SU-DHL-6 (cell line): ENCODE results near the gene F12.

ENCODE experiments used
- H2AFZ ChIP-seq: fragments of 200-600 bp; sonication (generic); 2 replicates; pipeline ENCODE4 v1.6.1; 2014; ENCODE audit warnings: low read depth, mild to moderate bottlenecking, moderate library complexity, mixed read lengths, antibody characterized with exemption, low read length; ENCODE audit not compliant: severe bottlenecking
- H3F3A ChIP-seq: fragments of 200-600 bp; shearing (Covaris generic); 2 replicates; pipeline ENCODE4 v1.6.0; 2016; ENCODE audit warnings: antibody characterized with exemption, mild to moderate bottlenecking; ENCODE audit not compliant: insufficient read depth
- H3K27ac ChIP-seq: fragments of 200-600 bp; sonication (generic); 2 replicates; pipeline ENCODE4 v1.5.1; 2016; ENCODE audit warnings: low read depth, mild to moderate bottlenecking, low read length, moderate library complexity, mixed read lengths
- H3K27me3 ChIP-seq: fragments of 200-600 bp; sonication (generic), shearing (Covaris generic); 2 replicates; pipeline ENCODE4 v1.6.0; 2014; ENCODE audit warnings: mild to moderate bottlenecking, low read length
- H3K36me3 ChIP-seq: fragments of 200-600 bp; sonication (generic); 2 replicates; pipeline ENCODE4 v1.6.1; 2014; ENCODE audit warnings: mild to moderate bottlenecking, low read length, mixed read lengths
- H3K4me2 ChIP-seq: fragments of 300-600, 200-600 bp; shearing (Covaris generic), sonication (generic); 2 replicates; pipeline ENCODE4 v1.6.0; 2014; ENCODE audit warnings: low read length, low read depth, mild to moderate bottlenecking; ENCODE audit not compliant: poor library complexity, severe bottlenecking
- H3K4me3 ChIP-seq: fragments of 200-600 bp; sonication (generic); 2 replicates; pipeline ENCODE4 v1.5.1; 2014; ENCODE audit warnings: antibody characterized with exemption, low read length, mild to moderate bottlenecking, mixed read lengths; ENCODE audit not compliant: insufficient read depth, poor library complexity, severe bottlenecking
- H3K79me2 ChIP-seq: fragments of 200-600 bp; sonication (generic); 2 replicates; pipeline ENCODE4 v1.6.1; 2014; ENCODE audit warnings: mild to moderate bottlenecking, low read length, moderate library complexity; ENCODE audit not compliant: insufficient read depth
- H3K9ac ChIP-seq: fragments of 200-600 bp; sonication (generic); 2 replicates; pipeline ENCODE4 v1.7.0; 2014; ENCODE audit warnings: mild to moderate bottlenecking, low read length
- H3K9me2 ChIP-seq: fragments of 200-600 bp; sonication (generic); replicated peaks from 2 replicates; pipeline ENCODE4 v1.6.1; 2014; ENCODE audit warnings: low read length; ENCODE audit not compliant: insufficient read depth
- H3K9me3 ChIP-seq: fragments of 200-600 bp; sonication (generic); 2 replicates; pipeline ENCODE4 v1.6.1; 2014; ENCODE audit warnings: low read length, mixed read lengths; ENCODE audit not compliant: insufficient read depth
- H4K20me1 ChIP-seq: fragments of 200-600 bp; sonication (generic); 2 replicates; pipeline ENCODE4 v1.6.1; 2014; ENCODE audit warnings: low read depth, mild to moderate bottlenecking, antibody characterized with exemption, low read length, moderate library complexity, mixed read lengths
- EZH2phosphoT487 ChIP-seq: fragments of 200-600 bp; sonication (generic), shearing (Covaris generic); conservative IDR thresholded peaks from 2 replicates; pipeline ENCODE4 v1.6.1; 2018; ENCODE audit warnings: mild to moderate bottlenecking, antibody characterized with exemption, low read length, moderate library complexity, mixed read lengths
- TF ChIP-seq, protein P1 (sequence below): fragments of 200-600 bp; sonication (generic); IDR thresholded peaks from one replicate; pipeline ENCODE4 v1.5.1; 2017; ENCODE audit warnings: antibody characterized with exemption, mild to moderate bottlenecking, low read length, moderate library complexity; ENCODE audit not compliant: insufficient read depth, poor library complexity, severe bottlenecking

Gene F12

DNA sequence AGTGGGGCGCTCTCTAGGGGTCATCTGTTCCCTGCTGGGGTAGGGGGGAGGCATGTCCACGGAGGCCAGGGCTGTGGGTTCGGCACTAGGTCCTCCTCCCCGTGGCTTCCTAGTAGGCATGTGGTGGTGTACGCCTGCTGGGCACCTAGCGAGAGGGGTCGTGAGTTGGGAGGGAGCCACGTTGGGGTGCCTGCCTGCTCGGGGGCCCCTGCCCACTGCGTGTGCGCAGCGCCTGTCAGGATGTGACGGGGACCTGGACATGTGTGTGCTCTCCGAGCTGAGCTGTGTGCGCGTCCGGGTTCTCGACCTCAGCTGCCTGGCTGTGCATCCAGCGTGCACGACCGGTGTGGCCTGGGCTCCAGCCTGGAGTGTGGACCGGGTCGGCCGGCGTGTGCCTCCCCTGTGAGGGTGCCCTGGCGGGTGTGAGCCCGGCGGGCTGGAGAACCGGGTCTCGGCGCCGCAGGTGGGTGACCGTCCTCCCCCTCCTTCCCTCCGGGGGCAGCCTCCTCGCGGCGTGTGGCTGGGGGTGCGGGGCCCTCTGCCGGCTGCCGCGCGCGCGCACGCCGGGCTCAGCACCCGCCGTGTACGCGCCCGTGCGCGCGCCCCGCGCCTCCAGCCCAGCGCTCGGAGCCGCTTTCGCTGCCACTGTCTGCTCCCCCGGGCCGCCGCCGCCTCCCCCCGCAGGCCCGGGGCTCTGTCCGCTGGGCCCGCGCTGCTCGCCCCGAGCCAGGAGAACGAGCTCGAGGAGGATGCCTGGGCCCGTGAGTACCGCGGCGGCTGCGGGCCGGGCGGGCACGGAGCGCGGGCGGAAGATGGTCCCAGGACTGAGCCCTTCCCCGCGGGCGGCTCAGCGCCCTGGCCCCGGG, 37.1 kb upstream of the F12 start, which contains the start of gene PRR7:
TSS of gene PRR7 (plus strand) at position 615 of the 866 bp plus-strand sequence. CDS start 8,254 bp downstream, outside the sequence.
- no peak for TF ChIP-seq EZH2phosphoT487
- TF ChIP-seq, protein P1, sequence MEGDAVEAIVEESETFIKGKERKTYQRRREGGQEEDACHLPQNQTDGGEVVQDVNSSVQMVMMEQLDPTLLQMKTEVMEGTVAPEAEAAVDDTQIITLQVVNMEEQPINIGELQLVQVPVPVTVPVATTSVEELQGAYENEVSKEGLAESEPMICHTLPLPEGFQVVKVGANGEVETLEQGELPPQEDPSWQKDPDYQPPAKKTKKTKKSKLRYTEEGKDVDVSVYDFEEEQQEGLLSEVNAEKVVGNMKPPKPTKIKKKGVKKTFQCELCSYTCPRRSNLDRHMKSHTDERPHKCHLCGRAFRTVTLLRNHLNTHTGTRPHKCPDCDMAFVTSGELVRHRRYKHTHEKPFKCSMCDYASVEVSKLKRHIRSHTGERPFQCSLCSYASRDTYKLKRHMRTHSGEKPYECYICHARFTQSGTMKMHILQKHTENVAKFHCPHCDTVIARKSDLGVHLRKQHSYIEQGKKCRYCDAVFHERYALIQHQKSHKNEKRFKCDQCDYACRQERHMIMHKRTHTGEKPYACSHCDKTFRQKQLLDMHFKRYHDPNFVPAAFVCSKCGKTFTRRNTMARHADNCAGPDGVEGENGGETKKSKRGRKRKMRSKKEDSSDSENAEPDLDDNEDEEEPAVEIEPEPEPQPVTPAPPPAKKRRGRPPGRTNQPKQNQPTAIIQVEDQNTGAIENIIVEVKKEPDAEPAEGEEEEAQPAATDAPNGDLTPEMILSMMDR = no peak
- H3K9me3 ChIP-seq = no peaks in the 10 kb centered on the region
- peak within 1 kb of the TSS; percentile 51 for H3K4me2 ChIP-seq
- no peaks in the 10 kb centered on the region for H4K20me1 ChIP-seq
- no peaks in the 10 kb centered on the region for H3K79me2 ChIP-seq
- H3K4me3 ChIP-seq = peak within 1 kb of the TSS; percentile 75
- H3K9ac ChIP-seq = peak within 1 kb of the TSS; percentile 61
- peaks cover 21% of the 10 kb centered on the region for H3F3A ChIP-seq
- no peaks in the 10 kb centered on the region for H3K27me3 ChIP-seq
- no peak within 1 kb of the TSS for H3K27ac ChIP-seq
- H2AFZ ChIP-seq = peak within 1 kb of the TSS; percentile 55
- no peaks in the 10 kb centered on the region for H3K36me3 ChIP-seq
- no peaks in the 10 kb centered on the region for H3K9me2 ChIP-seq

DNA sequence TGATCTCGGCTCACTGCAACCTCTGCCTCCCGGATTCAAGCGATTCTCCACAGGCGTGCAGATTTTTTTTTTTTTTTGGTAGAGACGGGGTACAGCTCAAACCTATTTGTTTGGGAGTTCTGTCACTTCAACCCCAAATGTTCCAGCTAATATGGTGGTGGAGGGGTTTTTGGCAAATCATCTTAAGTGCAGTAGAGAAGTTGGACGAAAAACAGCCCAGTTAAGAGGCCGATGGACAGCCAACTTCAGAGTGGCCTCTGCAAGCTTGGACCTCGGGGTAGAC, 36.5 kb upstream of the F12 start:
- Histone ChIP-seq H2AFZ (no peak overlapping the region), H3K27ac (no peak overlapping the region), H3K27me3 (no peaks in the 10 kb centered on the region), H3K9me2 (no peaks in the 10 kb centered on the region), H3K79me2 (no peaks in the 10 kb centered on the region), H3K9me3 (no peaks in the 10 kb centered on the region), H3K4me3 (peak overlapping the region; percentile 75), H3K9ac (peak overlapping the region; percentile 61), H3K36me3 (no peaks in the 10 kb centered on the region), H3K4me2 (peak overlapping the region; percentile 51), H3F3A (peaks cover 21% of the 10 kb centered on the region), H4K20me1 (no peaks in the 10 kb centered on the region)
- TF ChIP-seq, protein P1 = no peak
- TF ChIP-seq EZH2phosphoT487 = no peak

DNA sequence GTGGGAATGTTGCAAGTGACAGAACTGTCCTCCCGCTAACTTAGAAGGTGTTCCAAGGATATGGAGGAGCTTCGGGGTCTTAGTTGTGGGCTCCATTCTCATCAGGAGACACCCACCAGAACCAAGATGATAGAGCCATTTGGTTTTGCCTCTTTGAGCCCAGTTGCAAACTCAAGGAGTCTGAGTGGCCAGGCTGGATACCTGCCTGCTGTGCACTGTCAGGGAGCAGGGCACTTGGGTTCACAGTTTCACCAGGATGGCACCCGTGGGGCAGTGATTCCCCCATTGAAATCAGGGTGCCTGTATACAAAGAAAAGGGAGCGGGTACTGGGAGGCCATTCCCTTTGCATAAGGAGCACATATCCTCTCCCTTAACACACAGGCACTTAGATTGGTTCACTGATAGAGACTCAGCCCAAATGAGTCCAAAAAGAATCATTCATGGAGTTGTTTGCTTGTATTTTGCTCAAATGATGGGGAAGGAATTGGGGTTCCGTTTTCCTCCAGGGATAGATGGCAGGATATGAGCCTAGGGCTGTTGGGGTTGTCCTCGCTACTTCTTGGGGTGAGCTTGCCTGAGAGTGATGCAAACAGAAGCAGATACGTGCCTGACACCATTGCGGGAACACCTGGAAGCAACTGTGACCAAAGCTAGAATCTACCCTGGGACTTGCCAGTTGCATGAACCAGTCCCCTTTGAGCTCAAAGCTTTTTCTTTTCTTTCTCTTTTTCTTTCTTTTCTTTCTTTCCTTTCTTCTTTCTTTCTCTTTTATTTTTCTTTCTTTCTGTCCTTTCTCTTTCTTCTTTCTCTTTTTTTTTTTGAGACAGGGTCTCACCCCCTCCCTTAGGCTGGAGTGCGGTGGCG, 35.9 kb upstream of the F12 start:
- H3K79me2 ChIP-seq = no peaks in the 10 kb centered on the region
- no peaks in the 10 kb centered on the region for H3K36me3 ChIP-seq
- TF ChIP-seq, protein P1 = no peak
- no peak for TF ChIP-seq EZH2phosphoT487
- H3K9ac ChIP-seq = no peak overlapping the region; the same call in 1 of the 2 replicates
- no peaks in the 10 kb centered on the region for H3K9me2 ChIP-seq
- H2AFZ ChIP-seq = no peak overlapping the region
- no peak overlapping the region for H3K4me3 ChIP-seq
- peak overlapping the region; percentile 51 for H3K4me2 ChIP-seq
- no peak overlapping the region for H3K27ac ChIP-seq
- H3F3A ChIP-seq = peaks cover 21% of the 10 kb centered on the region
- H3K27me3 ChIP-seq = no peaks in the 10 kb centered on the region
- no peaks in the 10 kb centered on the region for H3K9me3 ChIP-seq
- H4K20me1 ChIP-seq = no peaks in the 10 kb centered on the region
